Measurements from ENCODE around the gene KCTD1.

- TF ChIP-seq CTCF (IDR thresholded peaks at IDR 0.05; ENCODE audit: low read length) (no peak), EZH2 (optimal IDR thresholded peaks at IDR 0.05; ENCODE audit: low read depth, low read length) (no peak)
These were observed 29.2 kb downstream of the KCTD1 start for GRCh38 chr18:26519114-26519513.

All from MM.1S (cell line).